ENCODE data around the gene FAM120AOS. TPM values are rescaled to one million over a fixed set of nuclear protein-coding genes. Genes with fewer than 3 reads are reported as not detected.

Gene FAM120AOS
- total RNA-seq, 1 donor from 2014 or later, result 24.8 TPM

Small RNA genes within 50 kb of the gene (small RNA-seq; reads per million reads assigned to genes)
- gene RF00019, result not detected

Other genes with a start within 250 kb of the FAM120AOS start
- 66.9 TPM for gene FAM120A, start 1.9 kb downstream of the FAM120AOS start, total RNA-seq
- 33.4 TPM for gene PHF2, start 123.0 kb upstream of the FAM120AOS start, total RNA-seq

Measured in occipital lobe (tissue), 2 donors.